Frontal cortex (tissue), 4 donors: ENCODE measurements around the gene ZNF415. TPM values are rescaled to one million over a fixed set of nuclear protein-coding genes. Genes with fewer than 3 reads are reported as not detected.
"Not testable (repeated sequence)": the region's sequence is repeated elsewhere in the genome, so short reads cannot be mapped to it uniquely, and the experiment has no call there.

Experiments used
- DNase-seq, 2 donors: peaks; one replicate each; pipeline ENCODE4 v3.0.0; 2012; ENCODE audit warnings: low spot score in 2 of 2
- FAIRE-seq: peaks from 2 replicates; lab custom pipeline; 2012; peaks lifted over from hg19 to GRCh38; lab: Jason Lieb, UNC
- total RNA-seq: library from RNA; depleted of rRNA; stranded (reverse); fragments of >200 nt; gene quantifications from one replicate; pipeline ENCODE4 v1.2.3, GENCODE V29; 2014
- donor health status: control.
- donor health status: control.
- donor health status: control.

Gene ZNF415
- total RNA-seq: 23.6 TPM

- FAIRE-seq: no peak
- peak; percentile 64 to 72 for DNase-seq
Measured at GRCh38 chr19:53132141-53132991, at the start of gene ZNF415. Gene ZNF415, minus strand, starts transcription at chr19:53132910. Its CDS starts 10,234 bp downstream, at chr19:53122676.

GRCh38 chr19:53182202-53182601 is 49.5 kb upstream of the ZNF415 start:
- DNase-seq: no peak

GRCh38 chr19:53177986-53178385 is 45.3 kb upstream of the ZNF415 start:
- DNase-seq (no peak), FAIRE-seq (no peak)

More at GRCh38 chr19:53182202-53182601, 49.5 kb upstream of the ZNF415 start:
- FAIRE-seq: no peak

GRCh38 chr19:53172889-53173288 is 40.2 kb upstream of the ZNF415 start:
- no peak for DNase-seq
- no peak for FAIRE-seq

- DNase-seq (no peak), FAIRE-seq (no peak)
Measured at GRCh38 chr19:53165691-53166091, 33.0 kb upstream of the ZNF415 start.

GRCh38 chr19:53161123-53161522 is 28.4 kb upstream of the ZNF415 start:
- FAIRE-seq (no peak), DNase-seq (no peak)

- DNase-seq (no peak), FAIRE-seq (peak; percentile 54)
Measured at GRCh38 chr19:53160350-53160749, 27.6 kb upstream of the ZNF415 start.

GRCh38 chr19:53158119-53158656 is 25.5 kb upstream of the ZNF415 start:
- no peak for FAIRE-seq
- no peak for DNase-seq

- FAIRE-seq (no peak), DNase-seq (no peak)
Measured at GRCh38 chr19:53157626-53158025, 24.9 kb upstream of the ZNF415 start.

- FAIRE-seq (no peak), DNase-seq (no peak)
Measured at GRCh38 chr19:53156850-53157249, 24.1 kb upstream of the ZNF415 start.

GRCh38 chr19:53147645-53148044 is 14.9 kb upstream of the ZNF415 start:
- DNase-seq (no peak), FAIRE-seq (no peak)

GRCh38 chr19:53140351-53140750 is 7.6 kb upstream of the ZNF415 start:
- FAIRE-seq (no peak), DNase-seq (no peak)

GRCh38 chr19:53136432-53136831 is 3.7 kb upstream of the ZNF415 start:
- DNase-seq (no peak), FAIRE-seq (no peak)

- DNase-seq: no peak
- no peak for FAIRE-seq
Measured at GRCh38 chr19:53131727-53132126, 983 bp downstream of the ZNF415 start.

GRCh38 chr19:53131085-53131590 is 1.6 kb downstream of the ZNF415 start:
- DNase-seq (no peak), FAIRE-seq (no peak)

GRCh38 chr19:53130506-53130905 is 2.2 kb downstream of the ZNF415 start:
- FAIRE-seq: no peak
- no peak for DNase-seq

GRCh38 chr19:53126733-53127526 is 5.8 kb downstream of the ZNF415 start:
- DNase-seq, FAIRE-seq: not testable (repeated sequence)

- DNase-seq (no peak), FAIRE-seq (no peak)
Measured at GRCh38 chr19:53123400-53123799, 9.3 kb downstream of the ZNF415 start.

- FAIRE-seq: no peak
- DNase-seq: no peak
Measured at GRCh38 chr19:53112286-53112685, 20.4 kb downstream of the ZNF415 start.

- DNase-seq: no peak
- FAIRE-seq: no peak
Measured at GRCh38 chr19:53109527-53109926, 23.2 kb downstream of the ZNF415 start.
